SK-N-SH treated with all-trans-retinoic acid at 6 μM for 48 hours (cell line): ENCODE measurements around the gene KREMEN1.

Source experiments
- ATAC-seq: fragments of 200-7000 bp; cut with Tn5 transposase; 3 replicates; pipeline ENCODE4 v1.9.1; 2020; ENCODE audit warnings: mild to moderate bottlenecking, moderate library complexity
- BACH2 ChIP-seq: fragments of 250-450 bp; sonication (Bioruptor Pico); IDR thresholded peaks from 2 replicates; pipeline ENCODE4 v1.9.0; 2021; ENCODE audit warnings: mild to moderate bottlenecking, borderline replicate concordance
- CSDC2 ChIP-seq: fragments of 250-450 bp; sonication (Bioruptor Pico); IDR thresholded peaks from 2 replicates; pipeline ENCODE4 v1.5.0; 2020; ENCODE audit warnings: mild to moderate bottlenecking, moderate library complexity
- ESRRG ChIP-seq: fragments of 250-450 bp; sonication (Bioruptor Pico); IDR thresholded peaks from 2 replicates; pipeline ENCODE4 v1.6.1; 2021; ENCODE audit warnings: mild to moderate bottlenecking
- ISL1 ChIP-seq: fragments of 250-450 bp; sonication (Bioruptor Pico); IDR thresholded peaks from 2 replicates; pipeline ENCODE4 v2.1.2; 2022; ENCODE audit warnings: mild to moderate bottlenecking, moderate library complexity
- OSR1 ChIP-seq: fragments of 250-450 bp; sonication (Bioruptor Pico); IDR thresholded peaks from 2 replicates; pipeline ENCODE4 v1.8.0; 2022; ENCODE audit warnings: moderate library complexity, mild to moderate bottlenecking, inconsistent platforms
- PPARA ChIP-seq: fragments of 250-450 bp; sonication (Bioruptor Pico); IDR thresholded peaks from 2 replicates; pipeline ENCODE4 v1.5.0; 2020; ENCODE audit warnings: mild to moderate bottlenecking, borderline replicate concordance
- RARB ChIP-seq: fragments of 250-450 bp; sonication (Bioruptor Pico); IDR thresholded peaks from 2 replicates; pipeline ENCODE4 v1.8.0; 2021; ENCODE audit warnings: mild to moderate bottlenecking, moderate library complexity
- SNAI2 ChIP-seq: fragments of 250-450 bp; sonication (Bioruptor Pico); IDR thresholded peaks from 2 replicates; pipeline ENCODE4 v1.5.0; 2020; ENCODE audit warnings: mild to moderate bottlenecking, moderate library complexity
- TCF4 ChIP-seq: fragments of 250-450 bp; sonication (Bioruptor Pico); IDR thresholded peaks from 2 replicates; pipeline ENCODE4 v1.8.0; 2021; ENCODE audit warnings: mild to moderate bottlenecking, moderate library complexity, borderline replicate concordance
- ZFP30 ChIP-seq: fragments of 450-650 bp; formaldehyde crosslinking; IDR thresholded peaks from 2 replicates; pipeline ENCODE4 v1.5.0; 2022; ENCODE audit warnings: mild to moderate bottlenecking, moderate library complexity
- ZNF565 ChIP-seq: fragments of 450-650 bp; formaldehyde crosslinking; conservative IDR thresholded peaks from 2 replicates; pipeline ENCODE4 v1.5.0; 2020; ENCODE audit warnings: low read depth, mild to moderate bottlenecking, moderate library complexity
- ZNF70 ChIP-seq: fragments of 450-650 bp; formaldehyde crosslinking; IDR thresholded peaks from 2 replicates; pipeline ENCODE4 v1.5.0; 2020; ENCODE audit warnings: mild to moderate bottlenecking, moderate library complexity
- ZNF8 ChIP-seq: fragments of 450-650 bp; formaldehyde crosslinking; IDR thresholded peaks from 2 replicates; pipeline ENCODE4 v1.5.0; 2020; ENCODE audit warnings: mild to moderate bottlenecking, moderate library complexity
- TF ChIP-seq, protein P1 (sequence below): fragments of 250-450 bp; sonication (Bioruptor Pico); IDR thresholded peaks from 2 replicates; pipeline ENCODE4 v1.8.0; 2021; ENCODE audit warnings: low read depth, mild to moderate bottlenecking, moderate library complexity, borderline replicate concordance
- TF ChIP-seq, protein P2 (sequence below): fragments of 250-450 bp; sonication (Bioruptor Pico); IDR thresholded peaks from 2 replicates; pipeline ENCODE4 v1.5.1; 2020; ENCODE audit warnings: low read depth, mild to moderate bottlenecking, moderate library complexity
- TF ChIP-seq, protein P3 (sequence below): fragments of 250-450 bp; sonication (Bioruptor Pico); IDR thresholded peaks from 2 replicates; pipeline ENCODE4 v1.5.0; 2020; ENCODE audit warnings: mild to moderate bottlenecking, moderate library complexity
- TF ChIP-seq, protein P4 (sequence below): fragments of 250-450 bp; sonication (Bioruptor Pico); IDR thresholded peaks from 2 replicates; pipeline ENCODE4 v1.5.1; 2021; ENCODE audit warnings: mild to moderate bottlenecking, moderate library complexity
- TF ChIP-seq, protein P5 (sequence below): fragments of 250-450 bp; sonication (Bioruptor Pico); IDR thresholded peaks from 2 replicates; pipeline ENCODE4 v1.8.0; 2020; ENCODE audit warnings: mild to moderate bottlenecking, moderate library complexity, borderline replicate concordance

The KREMEN1 gene

DNA sequence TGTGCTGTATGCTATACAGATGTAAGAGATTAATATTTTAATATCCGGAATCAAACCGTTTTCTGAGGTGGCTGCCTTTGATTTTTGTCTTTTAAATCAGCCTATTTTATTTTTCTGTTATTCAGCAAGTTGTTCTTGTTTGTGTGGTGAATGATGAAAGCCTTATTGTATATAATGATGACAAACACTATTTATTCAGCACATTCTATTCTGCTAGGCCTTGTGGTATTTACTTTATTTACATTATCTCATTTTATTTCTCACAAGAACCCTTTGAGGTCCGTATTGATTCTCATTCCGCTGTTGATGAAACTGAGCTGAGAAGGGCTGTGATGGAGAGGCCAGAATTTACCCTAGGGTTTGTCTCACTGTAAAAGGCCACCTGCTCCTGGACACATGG, 40.5 kb downstream of the KREMEN1 start:
- TF ChIP-seq BACH2: no peak
- TF ChIP-seq, protein P1, sequence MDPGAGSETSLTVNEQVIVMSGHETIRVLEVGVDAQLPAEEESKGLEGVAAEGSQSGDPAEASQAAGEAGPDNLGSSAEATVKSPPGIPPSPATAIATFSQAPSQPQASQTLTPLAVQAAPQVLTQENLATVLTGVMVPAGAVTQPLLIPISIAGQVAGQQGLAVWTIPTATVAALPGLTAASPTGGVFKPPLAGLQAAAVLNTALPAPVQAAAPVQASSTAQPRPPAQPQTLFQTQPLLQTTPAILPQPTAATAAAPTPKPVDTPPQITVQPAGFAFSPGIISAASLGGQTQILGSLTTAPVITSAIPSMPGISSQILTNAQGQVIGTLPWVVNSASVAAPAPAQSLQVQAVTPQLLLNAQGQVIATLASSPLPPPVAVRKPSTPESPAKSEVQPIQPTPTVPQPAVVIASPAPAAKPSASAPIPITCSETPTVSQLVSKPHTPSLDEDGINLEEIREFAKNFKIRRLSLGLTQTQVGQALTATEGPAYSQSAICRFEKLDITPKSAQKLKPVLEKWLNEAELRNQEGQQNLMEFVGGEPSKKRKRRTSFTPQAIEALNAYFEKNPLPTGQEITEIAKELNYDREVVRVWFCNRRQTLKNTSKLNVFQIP: no peak
- TF ChIP-seq ISL1: no peak
- TF ChIP-seq, protein P2, sequence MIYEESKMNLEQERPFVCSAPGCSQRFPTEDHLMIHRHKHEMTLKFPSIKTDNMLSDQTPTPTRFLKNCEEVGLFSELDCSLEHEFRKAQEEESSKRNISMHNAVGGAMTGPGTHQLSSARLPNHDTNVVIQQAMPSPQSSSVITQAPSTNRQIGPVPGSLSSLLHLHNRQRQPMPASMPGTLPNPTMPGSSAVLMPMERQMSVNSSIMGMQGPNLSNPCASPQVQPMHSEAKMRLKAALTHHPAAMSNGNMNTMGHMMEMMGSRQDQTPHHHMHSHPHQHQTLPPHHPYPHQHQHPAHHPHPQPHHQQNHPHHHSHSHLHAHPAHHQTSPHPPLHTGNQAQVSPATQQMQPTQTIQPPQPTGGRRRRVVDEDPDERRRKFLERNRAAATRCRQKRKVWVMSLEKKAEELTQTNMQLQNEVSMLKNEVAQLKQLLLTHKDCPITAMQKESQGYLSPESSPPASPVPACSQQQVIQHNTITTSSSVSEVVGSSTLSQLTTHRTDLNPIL (CRISPR knock-in tag): no peak
- TF ChIP-seq PPARA (CRISPR knock-in tag): no peak
- no peak for TF ChIP-seq RARB (CRISPR knock-in tag)
- no peak for TF ChIP-seq TCF4 (CRISPR knock-in tag)
- no peak for TF ChIP-seq ZNF70 (CRISPR knock-in tag)
- TF ChIP-seq, protein P3, sequence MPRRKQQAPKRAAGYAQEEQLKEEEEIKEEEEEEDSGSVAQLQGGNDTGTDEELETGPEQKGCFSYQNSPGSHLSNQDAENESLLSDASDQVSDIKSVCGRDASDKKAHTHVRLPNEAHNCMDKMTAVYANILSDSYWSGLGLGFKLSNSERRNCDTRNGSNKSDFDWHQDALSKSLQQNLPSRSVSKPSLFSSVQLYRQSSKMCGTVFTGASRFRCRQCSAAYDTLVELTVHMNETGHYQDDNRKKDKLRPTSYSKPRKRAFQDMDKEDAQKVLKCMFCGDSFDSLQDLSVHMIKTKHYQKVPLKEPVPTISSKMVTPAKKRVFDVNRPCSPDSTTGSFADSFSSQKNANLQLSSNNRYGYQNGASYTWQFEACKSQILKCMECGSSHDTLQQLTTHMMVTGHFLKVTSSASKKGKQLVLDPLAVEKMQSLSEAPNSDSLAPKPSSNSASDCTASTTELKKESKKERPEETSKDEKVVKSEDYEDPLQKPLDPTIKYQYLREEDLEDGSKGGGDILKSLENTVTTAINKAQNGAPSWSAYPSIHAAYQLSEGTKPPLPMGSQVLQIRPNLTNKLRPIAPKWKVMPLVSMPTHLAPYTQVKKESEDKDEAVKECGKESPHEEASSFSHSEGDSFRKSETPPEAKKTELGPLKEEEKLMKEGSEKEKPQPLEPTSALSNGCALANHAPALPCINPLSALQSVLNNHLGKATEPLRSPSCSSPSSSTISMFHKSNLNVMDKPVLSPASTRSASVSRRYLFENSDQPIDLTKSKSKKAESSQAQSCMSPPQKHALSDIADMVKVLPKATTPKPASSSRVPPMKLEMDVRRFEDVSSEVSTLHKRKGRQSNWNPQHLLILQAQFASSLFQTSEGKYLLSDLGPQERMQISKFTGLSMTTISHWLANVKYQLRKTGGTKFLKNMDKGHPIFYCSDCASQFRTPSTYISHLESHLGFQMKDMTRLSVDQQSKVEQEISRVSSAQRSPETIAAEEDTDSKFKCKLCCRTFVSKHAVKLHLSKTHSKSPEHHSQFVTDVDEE (CRISPR knock-in tag): no peak
- TF ChIP-seq OSR1 (CRISPR knock-in tag): no peak
- TF ChIP-seq ESRRG (CRISPR knock-in tag): no peak
- no peak for TF ChIP-seq SNAI2 (CRISPR knock-in tag)
- TF ChIP-seq, protein P4, sequence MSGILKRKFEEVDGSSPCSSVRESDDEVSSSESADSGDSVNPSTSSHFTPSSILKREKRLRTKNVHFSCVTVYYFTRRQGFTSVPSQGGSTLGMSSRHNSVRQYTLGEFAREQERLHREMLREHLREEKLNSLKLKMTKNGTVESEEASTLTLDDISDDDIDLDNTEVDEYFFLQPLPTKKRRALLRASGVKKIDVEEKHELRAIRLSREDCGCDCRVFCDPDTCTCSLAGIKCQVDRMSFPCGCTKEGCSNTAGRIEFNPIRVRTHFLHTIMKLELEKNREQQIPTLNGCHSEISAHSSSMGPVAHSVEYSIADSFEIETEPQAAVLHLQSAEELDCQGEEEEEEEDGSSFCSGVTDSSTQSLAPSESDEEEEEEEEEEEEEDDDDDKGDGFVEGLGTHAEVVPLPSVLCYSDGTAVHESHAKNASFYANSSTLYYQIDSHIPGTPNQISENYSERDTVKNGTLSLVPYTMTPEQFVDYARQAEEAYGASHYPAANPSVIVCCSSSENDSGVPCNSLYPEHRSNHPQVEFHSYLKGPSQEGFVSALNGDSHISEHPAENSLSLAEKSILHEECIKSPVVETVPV (CRISPR knock-in tag): no peak
- TF ChIP-seq, protein P5, sequence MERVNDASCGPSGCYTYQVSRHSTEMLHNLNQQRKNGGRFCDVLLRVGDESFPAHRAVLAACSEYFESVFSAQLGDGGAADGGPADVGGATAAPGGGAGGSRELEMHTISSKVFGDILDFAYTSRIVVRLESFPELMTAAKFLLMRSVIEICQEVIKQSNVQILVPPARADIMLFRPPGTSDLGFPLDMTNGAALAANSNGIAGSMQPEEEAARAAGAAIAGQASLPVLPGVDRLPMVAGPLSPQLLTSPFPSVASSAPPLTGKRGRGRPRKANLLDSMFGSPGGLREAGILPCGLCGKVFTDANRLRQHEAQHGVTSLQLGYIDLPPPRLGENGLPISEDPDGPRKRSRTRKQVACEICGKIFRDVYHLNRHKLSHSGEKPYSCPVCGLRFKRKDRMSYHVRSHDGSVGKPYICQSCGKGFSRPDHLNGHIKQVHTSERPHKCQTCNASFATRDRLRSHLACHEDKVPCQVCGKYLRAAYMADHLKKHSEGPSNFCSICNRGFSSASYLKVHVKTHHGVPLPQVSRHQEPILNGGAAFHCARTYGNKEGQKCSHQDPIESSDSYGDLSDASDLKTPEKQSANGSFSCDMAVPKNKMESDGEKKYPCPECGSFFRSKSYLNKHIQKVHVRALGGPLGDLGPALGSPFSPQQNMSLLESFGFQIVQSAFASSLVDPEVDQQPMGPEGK (CRISPR knock-in tag): no peak
- no peak for TF ChIP-seq ZFP30 (CRISPR knock-in tag)
- no peak for TF ChIP-seq ZNF565 (CRISPR knock-in tag)
- ATAC-seq: no peak

DNA sequence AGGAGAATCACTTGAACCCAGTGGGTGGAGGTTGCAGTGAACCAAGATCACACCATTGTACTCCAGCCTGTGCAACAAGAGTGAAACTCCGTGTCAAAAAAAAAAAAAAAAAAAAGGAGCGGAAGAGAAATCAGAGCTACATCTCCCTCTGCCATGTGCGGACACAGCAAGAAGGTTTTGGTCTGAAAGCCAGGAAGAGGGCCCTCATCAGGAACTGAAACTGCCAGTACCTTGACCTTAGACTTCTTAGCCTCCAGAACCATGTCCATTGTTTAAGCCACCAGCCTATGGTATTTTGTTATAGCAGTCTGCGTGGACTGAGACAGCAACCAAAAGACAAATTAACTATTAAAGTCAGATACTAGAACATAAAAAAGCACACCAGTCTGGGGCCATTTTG, 41.6 kb downstream of the KREMEN1 start:
- no peak for TF ChIP-seq ZFP30 (CRISPR knock-in tag)
- no peak for TF ChIP-seq ESRRG (CRISPR knock-in tag)
- TF ChIP-seq ZNF8 (CRISPR knock-in tag): no peak
- TF ChIP-seq, protein P3 (CRISPR knock-in tag): no peak
- no peak for TF ChIP-seq CSDC2 (CRISPR knock-in tag)
- no peak for TF ChIP-seq ISL1
- TF ChIP-seq, protein P2 (CRISPR knock-in tag): no peak
- no peak for ATAC-seq
